Suprapubic skin (tissue), 4 donors: ENCODE results near the gene ZNF575.

Source experiments
- CTCF ChIP-seq, 2 donors: fragments of 200-600 bp in 1 of 2; fragments of 450-650 bp in 1 of 2; sonication (generic) in 1 of 2; IDR thresholded peaks; one replicate each; pipeline ENCODE4 v1.5.1; 2016 to 2019; ENCODE audit warnings: antibody characterized with exemption in 2 of 2, mild to moderate bottlenecking in 1 of 2, moderate library complexity in 1 of 2
- EP300 ChIP-seq: sonication (generic); formaldehyde crosslinking; IDR thresholded peaks from one replicate; pipeline ENCODE4 v1.6.1; 2017; ENCODE audit warnings: antibody characterized with exemption
- POLR2A ChIP-seq, 2 donors: fragments of 450-650 bp; IDR thresholded peaks; one replicate each; pipeline ENCODE4 v1.6.1; 2017; ENCODE audit warnings: antibody characterized with exemption in 2 of 2, mild to moderate bottlenecking in 2 of 2, moderate library complexity in 2 of 2
- POLR2AphosphoS5 ChIP-seq, 3 donors: sonication (generic); formaldehyde crosslinking; IDR thresholded peaks; one replicate each; pipeline ENCODE4 v1.6.1; 2017; ENCODE audit warnings: antibody characterized with exemption in 3 of 3

GRCh38 chr19:43553656-43554055 is 20.7 kb downstream of the ZNF575 start:
- TF ChIP-seq POLR2A (IDR thresholded peaks at IDR 0.05) = no peak
- TF ChIP-seq CTCF (IDR thresholded peaks at IDR 0.05) = no peak
- TF ChIP-seq EP300 = no peak
- no peak for TF ChIP-seq POLR2AphosphoS5 (IDR thresholded peaks at IDR 0.05)
